A673 (cell line): Measurements from ENCODE around the gene CTTNBP2NL. TPM values are rescaled to one million over a fixed set of nuclear protein-coding genes. Genes with fewer than 3 reads are reported as not detected.
"Not testable (repeated sequence)": the region's sequence is repeated elsewhere in the genome, so short reads cannot be mapped to it uniquely, and the experiment has no call there.

Source experiments
- BruUV-seq: library from RNA; stranded (reverse); fragments of 400-500 nt; replicated peaks from 2 replicates; lab custom pipeline; 2021; lab: Mats Ljungman, UMichigan
- CTCF ChIA-PET: fragments of 300-600 bp; sonication (Branson Sonifier 250); formaldehyde crosslinking; loops from one replicate; lab custom pipeline; 2022; ENCODE audit warnings: antibody characterized with exemption; lab: Charles Lee
- POLR2A ChIA-PET: fragments of 300-600 bp; sonication (Branson Sonifier 250); formaldehyde crosslinking; loops from one replicate; lab custom pipeline; 2022; ENCODE audit warnings: antibody characterized with exemption; ENCODE audit not compliant: low non-redundant PET; lab: Charles Lee
- DNase-seq: peaks from one replicate; pipeline ENCODE4 v3.0.0-alpha.2; 2015; ENCODE audit warnings: low spot score
- H3K27ac ChIP-seq: fragments of 200-600 bp; sonication (generic); 2 replicates; pipeline ENCODE4 v1.5.1; 2016; ENCODE audit warnings: mixed run types, low read depth, mild to moderate bottlenecking, mixed read lengths, antibody characterized with exemption, low read length; ENCODE audit not compliant: poor library complexity, severe bottlenecking
- H3K27me3 ChIP-seq: fragments of 200-600 bp; sonication (generic); replicated peaks from 2 replicates; pipeline ENCODE4 v1.6.1; 2017; ENCODE audit warnings: mixed run types, low read depth, mild to moderate bottlenecking, mixed read lengths, antibody characterized with exemption, low read length; ENCODE audit not compliant: insufficient read depth, poor library complexity
- H3K36me3 ChIP-seq: fragments of 200-600 bp; sonication (generic); 2 replicates; pipeline ENCODE4 v1.6.1; 2016; ENCODE audit warnings: mixed run types, mild to moderate bottlenecking, mixed read lengths, antibody characterized with exemption, low read length; ENCODE audit not compliant: insufficient read depth, poor library complexity, severe bottlenecking
- H3K4me1 ChIP-seq: fragments of 200-600 bp; sonication (generic); 2 replicates; pipeline ENCODE4 v1.6.1; 2017; ENCODE audit warnings: mixed run types, mild to moderate bottlenecking, mixed read lengths, antibody characterized with exemption, low read length; ENCODE audit not compliant: insufficient read depth, poor library complexity, severe bottlenecking
- H3K4me3 ChIP-seq: fragments of 200-600 bp; sonication (generic); 2 replicates; pipeline ENCODE4 v1.5.1; 2016; ENCODE audit warnings: low read depth, mixed run types, mild to moderate bottlenecking, mixed read lengths, low read length; ENCODE audit not compliant: poor library complexity, severe bottlenecking
- H3K9me3 ChIP-seq: fragments of 200-600 bp; sonication (generic); 2 replicates; pipeline ENCODE4 v1.6.1; 2016; ENCODE audit warnings: mixed run types, low read depth, mild to moderate bottlenecking, mixed read lengths, antibody characterized with exemption, low read length; ENCODE audit not compliant: poor library complexity, severe bottlenecking
- EZH2 ChIP-seq: fragments of 200-600 bp; sonication (generic); IDR thresholded peaks from 2 replicates; pipeline ENCODE4 v1.6.1; 2017; ENCODE audit warnings: borderline replicate concordance, low read depth, mild to moderate bottlenecking, mixed read lengths, antibody characterized with exemption, low read length; ENCODE audit not compliant: poor library complexity, severe bottlenecking
- intact Hi-C: fragments of 100-400 bp; cut with micrococcal nuclease; formaldehyde crosslinking; loops from one replicate; pipeline ENCODE4 v1.10.0; 2022; ENCODE audit not compliant: unreplicated experiment
- total RNA-seq: library from RNA; stranded (reverse); gene quantifications from 2 replicates; pipeline ENCODE4 v1.2.3, GENCODE V29; 2021
- TF ChIP-seq, protein P1 (sequence below): fragments of 300-800, 200-600 bp; sonication (generic); conservative IDR thresholded peaks from 2 replicates; pipeline ENCODE4 v1.5.1; 2017; ENCODE audit warnings: low read depth, mild to moderate bottlenecking, antibody characterized with exemption, low read length, moderate library complexity, mixed read lengths

CTTNBP2NL gene
- total RNA-seq, 1 experiment from 2014 or later: 32.7 TPM

DNA sequence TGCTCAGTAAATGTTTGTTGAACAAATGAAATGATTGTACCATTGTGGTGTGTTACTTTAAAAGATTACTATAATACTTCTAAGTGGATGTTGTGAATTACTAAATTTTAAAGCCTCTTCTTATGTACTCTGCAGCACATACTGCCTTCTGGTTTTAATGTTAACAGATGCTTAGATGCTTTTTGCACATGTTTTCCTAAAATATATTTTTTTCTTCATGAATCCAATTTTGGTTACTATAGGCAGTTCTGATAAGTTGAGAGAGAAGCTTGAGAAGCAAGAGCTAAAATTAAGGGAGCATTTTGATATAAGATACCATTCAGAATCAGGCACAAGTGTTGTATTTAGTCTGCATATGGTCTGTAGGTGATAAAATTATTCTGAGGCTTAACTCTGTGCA is 21.3 kb downstream of the CTTNBP2NL start:
- Histone ChIP-seq H3K4me3 (no peak overlapping the region), H3K27me3 (no peaks in the 10 kb centered on the region), H3K36me3 (peaks cover 19% of the 10 kb centered on the region), H3K27ac (no peak overlapping the region), H3K4me1 (peaks cover 7% of the 10 kb centered on the region), H3K9me3 (no peaks in the 10 kb centered on the region)
- intact Hi-C loops: no loop called here
- BruUV-seq: no TSS peak
- ChIA-PET POLR2A (no interaction called here), CTCF (no interaction called here)
- DNase-seq: no peak
- TF ChIP-seq EZH2: no peak
- TF ChIP-seq, protein P1, sequence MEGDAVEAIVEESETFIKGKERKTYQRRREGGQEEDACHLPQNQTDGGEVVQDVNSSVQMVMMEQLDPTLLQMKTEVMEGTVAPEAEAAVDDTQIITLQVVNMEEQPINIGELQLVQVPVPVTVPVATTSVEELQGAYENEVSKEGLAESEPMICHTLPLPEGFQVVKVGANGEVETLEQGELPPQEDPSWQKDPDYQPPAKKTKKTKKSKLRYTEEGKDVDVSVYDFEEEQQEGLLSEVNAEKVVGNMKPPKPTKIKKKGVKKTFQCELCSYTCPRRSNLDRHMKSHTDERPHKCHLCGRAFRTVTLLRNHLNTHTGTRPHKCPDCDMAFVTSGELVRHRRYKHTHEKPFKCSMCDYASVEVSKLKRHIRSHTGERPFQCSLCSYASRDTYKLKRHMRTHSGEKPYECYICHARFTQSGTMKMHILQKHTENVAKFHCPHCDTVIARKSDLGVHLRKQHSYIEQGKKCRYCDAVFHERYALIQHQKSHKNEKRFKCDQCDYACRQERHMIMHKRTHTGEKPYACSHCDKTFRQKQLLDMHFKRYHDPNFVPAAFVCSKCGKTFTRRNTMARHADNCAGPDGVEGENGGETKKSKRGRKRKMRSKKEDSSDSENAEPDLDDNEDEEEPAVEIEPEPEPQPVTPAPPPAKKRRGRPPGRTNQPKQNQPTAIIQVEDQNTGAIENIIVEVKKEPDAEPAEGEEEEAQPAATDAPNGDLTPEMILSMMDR: no peak

DNA sequence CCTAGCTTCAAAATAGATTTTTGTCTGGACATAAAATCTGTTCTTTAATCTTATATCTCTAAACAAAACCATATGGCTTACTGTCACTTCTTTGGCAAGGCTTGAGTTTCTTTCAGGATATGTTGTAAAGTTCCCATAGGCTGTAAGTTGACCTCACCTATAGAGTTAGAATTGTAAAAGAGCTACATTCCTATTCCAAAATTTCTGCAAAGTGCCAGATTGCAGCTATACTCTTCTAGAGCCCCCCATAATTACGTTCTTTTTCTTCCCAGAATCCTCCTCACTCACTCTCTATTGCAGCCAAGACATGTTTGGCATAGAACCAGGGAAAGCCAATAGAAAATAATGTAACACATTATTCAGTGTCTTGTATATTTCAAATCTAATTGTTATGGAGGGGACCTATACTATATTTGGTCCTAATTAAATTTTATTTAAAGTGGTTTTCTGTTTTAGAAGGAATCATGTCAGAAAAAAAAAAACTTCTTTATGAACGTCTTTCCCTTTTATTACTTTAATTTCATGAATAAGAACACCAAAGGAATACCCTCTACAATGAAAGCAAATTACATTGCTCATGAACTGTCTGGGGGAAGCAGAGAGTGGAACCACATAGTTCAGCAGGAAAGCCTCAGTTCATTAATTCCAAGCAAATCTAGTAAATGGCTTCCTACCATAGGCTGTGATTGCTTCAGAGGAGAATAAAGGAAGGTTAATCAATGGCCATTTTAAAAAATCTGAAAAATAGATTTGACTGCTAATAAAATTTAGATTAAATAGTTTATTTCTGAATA is 22.3 kb downstream of the CTTNBP2NL start:
- ChIA-PET CTCF (no interaction called here), POLR2A (no interaction called here)
- Histone ChIP-seq H3K27me3 (no peaks in the 10 kb centered on the region), H3K36me3 (peaks cover 19% of the 10 kb centered on the region), H3K4me3 (no peak overlapping the region), H3K4me1 (peaks cover 7% of the 10 kb centered on the region), H3K27ac (no peak overlapping the region), H3K9me3 (no peaks in the 10 kb centered on the region)
- BruUV-seq: no TSS peak
- TF ChIP-seq, protein P1: no peak
- no peak for TF ChIP-seq EZH2
- no peak for DNase-seq
- intact Hi-C loops: no loop called here

DNA sequence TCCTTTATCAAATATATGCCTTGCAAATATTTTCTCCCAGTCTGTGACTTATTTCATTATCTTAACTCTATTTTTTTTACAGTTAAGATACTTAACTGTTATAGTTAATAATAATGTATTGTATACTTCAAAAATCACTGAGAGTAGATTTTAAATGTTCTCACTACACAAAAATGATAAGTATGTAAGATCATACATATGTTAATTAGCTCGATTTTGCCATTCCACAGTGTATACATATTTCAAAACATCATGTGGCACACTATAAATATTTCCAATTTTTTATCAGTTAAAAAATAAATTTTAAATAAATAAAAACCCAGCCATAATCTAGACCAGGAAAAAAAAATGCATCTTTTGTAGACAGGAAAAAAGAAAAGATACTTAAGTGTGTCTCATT is 27.2 kb downstream of the CTTNBP2NL start:
- no peak overlapping the region for H3K4me3 ChIP-seq
- no peaks in the 10 kb centered on the region for H3K9me3 ChIP-seq
- DNase-seq: no peak
- CTCF ChIA-PET: no interaction called here
- POLR2A ChIA-PET: no interaction called here
- peaks cover 6% of the 10 kb centered on the region for H3K36me3 ChIP-seq
- TF ChIP-seq, protein P1: no peak
- TF ChIP-seq EZH2: no peak
- H3K4me1 ChIP-seq: peaks cover 3% of the 10 kb centered on the region
- intact Hi-C loops: no loop called here
- no peak overlapping the region for H3K27ac ChIP-seq
- H3K27me3 ChIP-seq: no peaks in the 10 kb centered on the region
- no TSS peak for BruUV-seq

GRCh38 chr1:112423666-112424065 is 27.7 kb downstream of the CTTNBP2NL start:
- CTCF ChIA-PET, H3K4me1 ChIP-seq, intact Hi-C loops, H3K9me3 ChIP-seq, BruUV-seq, H3K4me3 ChIP-seq, DNase-seq, H3K36me3 ChIP-seq, H3K27ac ChIP-seq, POLR2A ChIA-PET, H3K27me3 ChIP-seq: not testable (repeated sequence)
